GM18907 (cell line): ENCODE results near the gene IMP4.
A peak's percentile ranks its signal among the peaks of the same experiment; 100 is the strongest.
"Not testable (repeated sequence)": the region's sequence is repeated elsewhere in the genome, so short reads cannot be mapped to it uniquely, and the experiment has no call there.

ENCODE experiments used
- ATAC-seq: cut with Tn5 transposase; IDR thresholded peaks from one replicate; pipeline ENCODE4 v1.9.1; 2021; ENCODE audit warnings: mild to moderate bottlenecking, moderate library complexity; ENCODE audit not compliant: unreplicated experiment

The IMP4 gene

GRCh38 chr2:130342533-130343275 lies at the start of gene IMP4:
Gene IMP4 (plus strand): TSS chr2:130342897. CDS start chr2:130342933, 36 bp downstream.
- peak; percentile 90 for ATAC-seq

DNA sequence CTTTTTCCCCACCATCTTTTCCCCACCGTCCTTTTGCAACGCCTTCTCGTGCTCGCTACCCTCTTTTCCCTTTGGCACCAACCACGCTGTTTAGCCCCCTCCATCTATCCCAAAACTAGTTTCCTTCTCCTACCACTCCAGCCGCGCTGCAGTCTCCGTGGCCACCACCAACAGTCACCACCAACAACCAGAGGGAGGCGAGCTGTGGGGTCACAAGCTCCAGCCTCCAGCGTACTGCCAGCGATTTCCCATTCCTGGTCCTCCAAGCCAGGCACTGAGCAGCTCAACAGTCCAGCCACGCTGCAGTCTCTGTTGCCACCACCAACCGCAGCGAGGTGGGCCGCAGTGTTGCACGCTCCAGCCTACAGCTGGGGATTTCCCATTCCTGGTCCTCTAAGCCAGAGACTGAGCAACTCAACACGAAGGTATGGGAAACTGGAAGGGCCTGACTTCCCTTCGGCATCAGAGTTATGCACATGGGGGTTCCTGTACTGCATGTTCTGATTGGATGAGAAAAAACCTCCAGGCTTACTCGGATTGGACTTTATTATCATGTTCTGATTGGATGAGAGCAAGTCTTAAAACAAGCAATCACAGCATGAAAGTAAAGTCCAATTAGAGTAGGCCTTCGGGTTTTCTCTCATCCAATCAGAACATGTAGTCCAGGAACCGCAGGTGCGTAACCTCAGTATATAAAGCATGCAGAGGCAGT lies 42.3 kb upstream of the IMP4 start:
- ATAC-seq, result no peak

DNA sequence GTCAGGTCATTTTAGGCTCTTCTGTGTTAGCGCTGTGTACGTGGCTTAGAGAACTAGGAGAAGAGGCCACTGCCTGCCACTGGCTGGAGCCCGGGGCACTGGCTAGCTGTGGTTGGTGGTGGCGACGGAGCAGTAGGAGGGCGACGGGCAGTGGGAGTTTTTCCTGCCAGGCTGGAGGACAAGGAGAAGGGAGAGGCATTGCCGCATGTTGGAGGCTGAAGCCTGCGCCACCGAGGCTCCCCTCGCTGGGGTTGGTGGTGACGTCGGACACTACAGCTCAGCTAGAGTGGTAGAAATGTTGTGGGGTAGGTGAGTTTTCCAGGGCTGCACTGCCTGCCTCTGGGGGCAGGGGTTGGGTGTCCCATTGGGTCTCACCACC lies 41.7 kb upstream of the IMP4 start:
- ATAC-seq, result no peak

- ATAC-seq, result no peak
Observed at GRCh38 chr2:130302164-130302886, 40.4 kb upstream of the IMP4 start.

DNA sequence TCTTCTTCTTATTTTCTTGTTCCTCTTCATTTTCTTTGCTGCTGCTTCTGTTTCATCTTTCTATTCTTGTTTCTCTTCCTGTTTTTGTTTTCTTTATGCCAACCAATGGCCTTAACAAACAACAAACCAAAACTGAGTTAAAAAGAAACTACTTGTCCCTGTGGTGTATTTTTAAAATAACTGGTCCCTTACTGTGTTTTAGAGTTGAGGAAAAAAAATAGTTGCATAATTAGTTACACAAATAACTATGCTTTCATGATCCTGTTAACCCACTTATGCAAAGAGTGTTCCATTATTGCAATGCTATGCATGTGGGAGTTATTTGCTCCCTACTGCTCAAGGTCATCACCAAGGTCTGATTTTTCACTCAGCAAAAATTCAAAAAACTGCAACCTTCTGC lies 39.5 kb upstream of the IMP4 start:
- peak; percentile 60 for ATAC-seq

- ATAC-seq, result no peak
Observed at GRCh38 chr2:130304726-130305125, 38.0 kb upstream of the IMP4 start.

GRCh38 chr2:130307850-130308249 lies 34.8 kb upstream of the IMP4 start:
- ATAC-seq, result no peak

- no peak for ATAC-seq
Observed at GRCh38 chr2:130310881-130311280, 31.8 kb upstream of the IMP4 start.

DNA sequence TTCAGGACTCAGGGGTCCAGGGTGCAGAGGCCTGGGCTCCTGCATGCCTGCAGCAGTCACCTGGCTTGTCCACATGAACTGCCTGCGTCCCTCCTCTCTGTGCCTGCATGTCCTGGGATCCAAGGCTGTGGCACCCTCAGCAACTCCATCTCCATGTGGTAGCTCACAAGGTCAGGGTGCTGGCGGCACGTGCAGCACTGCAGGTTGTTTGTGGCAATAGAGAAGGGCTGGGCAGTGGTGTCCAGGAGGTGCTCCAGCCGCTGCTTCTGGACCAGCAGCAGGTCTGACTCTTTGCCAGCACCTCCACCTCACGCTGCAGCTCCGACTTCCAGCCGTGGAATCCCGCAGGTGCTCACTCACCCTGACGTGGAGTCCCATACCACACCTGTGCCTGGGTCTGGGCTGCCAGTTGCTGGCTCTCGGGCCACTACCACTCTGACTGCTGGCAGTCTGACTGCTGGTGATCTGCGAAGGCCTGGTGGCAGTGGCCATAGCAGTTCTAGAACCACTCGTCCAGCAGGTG lies 28.8 kb upstream of the IMP4 start:
- ATAC-seq, result no peak

DNA sequence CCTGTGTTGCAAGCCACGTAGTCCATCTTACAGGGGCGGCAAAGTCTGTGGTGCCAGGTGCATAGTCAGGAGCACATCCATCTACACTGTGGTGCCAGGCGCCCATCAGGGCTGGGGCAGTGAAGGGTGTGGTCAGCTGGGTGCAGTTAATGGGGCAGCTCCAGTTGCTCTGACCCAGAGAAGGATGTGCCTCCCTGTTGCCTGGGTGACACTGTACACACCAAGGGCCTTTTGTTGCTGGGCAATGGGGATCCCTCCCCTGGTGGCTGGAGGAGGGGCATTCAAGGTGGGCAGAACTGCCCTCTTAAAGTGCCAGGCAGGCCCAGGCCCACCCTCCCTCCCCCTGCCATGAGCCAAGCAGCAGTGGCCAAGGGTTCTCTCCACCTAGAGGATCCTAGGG lies 28.3 kb upstream of the IMP4 start:
- ATAC-seq, result no peak

DNA sequence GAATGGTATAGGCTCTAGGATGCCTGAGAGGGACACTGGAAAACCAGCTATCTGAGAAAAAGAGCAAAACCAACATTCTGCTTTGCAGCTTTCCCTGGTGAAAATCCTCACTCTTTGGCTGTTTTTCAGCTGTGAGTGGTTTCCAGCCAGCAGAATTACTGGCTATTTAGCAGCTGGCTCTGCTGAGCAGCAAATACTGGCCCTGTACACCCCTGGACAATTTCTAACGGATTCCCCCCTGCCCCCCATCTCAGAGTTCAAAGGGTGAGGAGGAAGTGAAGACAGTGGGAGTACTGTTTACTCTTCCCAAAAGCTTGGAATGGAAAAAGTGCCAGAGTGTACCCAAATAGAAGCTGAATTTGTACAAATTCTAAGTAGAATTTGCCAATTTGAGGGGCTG lies 26.1 kb upstream of the IMP4 start:
- ATAC-seq, result no peak

GRCh38 chr2:130318906-130319305 lies 23.8 kb upstream of the IMP4 start:
- ATAC-seq, result no peak

DNA sequence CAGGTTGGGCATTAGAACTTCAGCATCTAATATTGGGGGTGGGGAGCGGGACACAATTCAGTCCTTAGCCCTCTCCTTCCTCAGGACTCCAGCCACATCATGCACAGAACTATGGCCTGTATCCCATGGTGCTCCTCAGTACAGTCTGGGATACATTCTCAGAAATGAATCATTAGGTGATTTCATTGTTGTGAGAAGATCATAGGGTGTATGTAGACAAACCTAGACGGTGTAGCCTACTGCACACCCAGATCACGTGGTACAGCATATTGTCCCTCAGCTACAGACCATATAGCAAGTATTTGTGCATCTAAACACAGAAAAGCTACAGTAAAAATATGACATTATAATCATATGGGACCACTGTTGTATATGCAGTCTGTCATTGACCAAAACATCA lies 23.2 kb upstream of the IMP4 start:
- ATAC-seq, result no peak

DNA sequence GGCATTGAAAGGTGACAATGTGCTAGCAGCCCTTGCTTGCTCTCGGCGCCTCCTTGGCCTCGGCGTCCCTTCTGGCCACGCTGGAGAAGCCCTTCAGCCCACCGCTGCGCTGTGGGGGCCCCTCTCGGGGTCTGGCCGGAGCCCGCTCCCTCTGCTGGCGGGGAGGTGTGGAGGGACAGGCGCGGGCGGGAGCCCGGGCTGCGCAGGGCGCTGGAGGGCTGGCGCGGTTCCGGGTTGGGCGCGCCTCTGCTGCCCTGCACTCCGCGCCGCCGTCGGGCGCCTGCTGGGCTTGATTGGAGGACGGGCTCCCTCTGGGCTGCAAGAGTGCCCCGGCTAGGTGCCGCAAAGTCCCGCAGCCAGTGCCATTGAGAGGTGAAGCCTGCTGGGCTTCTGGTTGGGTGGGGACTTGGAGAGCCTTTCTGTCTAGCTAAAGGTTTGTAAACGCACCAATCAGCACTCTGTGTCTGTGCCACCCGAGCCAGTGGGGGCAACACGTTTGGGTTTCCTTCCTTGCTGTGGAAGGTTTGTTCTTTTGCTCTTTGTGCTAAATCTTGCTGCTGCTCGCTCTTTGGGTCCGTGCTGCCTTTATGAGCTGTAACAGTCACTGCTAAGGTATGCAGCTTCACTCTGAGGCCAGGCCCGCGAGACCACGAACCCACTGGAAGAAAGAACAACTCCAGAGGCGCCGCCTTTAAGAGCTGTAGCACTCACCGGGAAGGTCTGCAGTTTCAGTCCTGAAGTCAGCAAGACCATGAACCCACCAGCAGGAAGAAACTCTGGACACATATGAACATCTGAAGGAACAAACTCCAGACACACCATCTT lies 14.8 kb upstream of the IMP4 start:
- no peak for ATAC-seq

DNA sequence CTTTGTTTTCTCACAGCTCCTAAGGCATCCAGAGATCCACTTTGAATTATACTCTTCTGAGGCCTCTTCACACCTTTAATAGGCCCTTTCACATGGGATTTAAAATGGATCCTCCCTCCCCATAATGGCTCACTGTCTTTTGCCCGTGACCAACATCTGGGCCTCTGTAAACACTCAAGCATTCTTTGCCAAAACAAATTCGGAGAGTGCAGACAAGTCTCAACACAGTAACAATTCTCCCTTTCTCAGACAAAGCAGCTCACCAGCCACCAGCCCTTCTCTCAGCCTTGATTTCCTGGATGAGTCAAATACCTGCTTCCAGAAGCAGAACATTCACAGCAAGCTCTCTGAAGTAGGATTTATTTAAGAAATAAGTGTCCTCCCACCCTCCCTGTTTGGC lies 14.0 kb upstream of the IMP4 start:
- ATAC-seq, result no peak

- ATAC-seq, result peak; percentile 92
Observed at GRCh38 chr2:130332271-130333073, 10.2 kb upstream of the IMP4 start.

DNA sequence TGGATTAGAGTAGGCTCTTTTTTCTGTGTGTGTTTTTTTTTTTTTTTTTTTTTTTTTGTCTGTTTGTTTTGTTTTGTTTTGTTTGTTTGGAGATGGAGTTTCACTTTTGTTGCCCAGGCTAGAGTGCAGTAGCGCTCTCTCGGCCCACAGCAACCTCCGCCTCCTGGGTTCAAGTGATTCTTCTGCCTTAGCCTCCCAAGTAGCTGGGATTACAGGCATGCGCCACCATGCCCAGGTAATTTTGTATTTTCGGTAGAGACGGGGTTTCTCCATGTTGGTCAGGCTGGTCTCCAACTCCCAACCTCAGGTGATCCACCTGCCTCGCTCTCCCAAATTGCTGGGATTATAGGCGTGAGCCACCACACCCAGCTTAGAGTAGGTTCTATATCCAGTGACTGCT lies 9.4 kb upstream of the IMP4 start:
- not testable (repeated sequence) for ATAC-seq

DNA sequence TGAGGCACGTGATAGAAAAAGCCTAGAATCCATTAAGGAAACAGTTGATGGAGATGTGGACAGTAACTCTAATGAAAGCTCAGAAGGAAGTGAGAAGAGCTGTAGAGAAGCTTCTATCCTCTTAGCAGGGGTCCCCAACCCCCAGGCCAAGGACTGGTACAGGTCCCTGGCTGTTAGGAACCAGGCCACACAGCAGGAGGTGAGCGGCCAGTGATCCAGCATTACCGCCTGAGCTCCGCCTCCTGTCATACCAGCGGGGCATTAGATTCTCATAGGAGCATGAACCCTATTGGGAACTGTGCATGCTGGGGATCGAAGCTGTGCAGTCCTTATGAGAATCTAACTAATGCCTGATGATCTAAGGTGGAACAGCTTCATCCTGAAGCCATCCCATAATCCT lies 8.7 kb upstream of the IMP4 start:
- ATAC-seq, result no peak

GRCh38 chr2:130335226-130335625 lies 7.5 kb upstream of the IMP4 start:
- ATAC-seq, result no peak
